ENCODE results near the gene SIL1.

Gene SIL1

DNA sequence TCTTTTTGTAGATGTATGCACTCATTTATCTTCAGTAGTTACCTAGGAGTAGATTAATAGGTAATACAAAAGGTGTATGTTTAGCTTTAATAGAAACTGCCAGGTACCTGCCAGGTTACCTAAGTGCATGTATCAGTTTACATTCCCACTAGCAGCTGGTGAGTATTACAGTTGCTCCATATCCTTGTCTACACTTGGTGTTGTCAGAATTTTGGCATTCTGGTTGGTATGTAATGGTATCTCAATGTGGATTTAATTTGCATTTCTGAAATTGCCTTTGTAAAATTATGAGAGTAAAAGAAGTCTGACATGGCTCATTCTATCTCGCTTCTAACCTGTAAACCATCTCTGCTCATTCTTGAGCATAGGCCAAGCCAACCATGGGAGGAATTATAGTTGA, 38.3 kb upstream of the SIL1 start:
- Histone ChIP-seq H3K27ac (no peak overlapping the region), H3K4me1 (ENCODE audit: control insufficient read depth in 1 of 2, insufficient read depth in 1 of 2, low read depth in 1 of 2, low read length in 1 of 2) (no peaks in the 10 kb centered on the region), H3K4me3 (ENCODE audit: low read depth in 1 of 2, low read length in 1 of 2) (no peak overlapping the region), H3K27me3 (peaks cover 7% of the 10 kb centered on the region), H3K9me3 (no peaks in the 10 kb centered on the region), H3K36me3 (no peaks in the 10 kb centered on the region)
- TF ChIP-seq, protein P1, sequence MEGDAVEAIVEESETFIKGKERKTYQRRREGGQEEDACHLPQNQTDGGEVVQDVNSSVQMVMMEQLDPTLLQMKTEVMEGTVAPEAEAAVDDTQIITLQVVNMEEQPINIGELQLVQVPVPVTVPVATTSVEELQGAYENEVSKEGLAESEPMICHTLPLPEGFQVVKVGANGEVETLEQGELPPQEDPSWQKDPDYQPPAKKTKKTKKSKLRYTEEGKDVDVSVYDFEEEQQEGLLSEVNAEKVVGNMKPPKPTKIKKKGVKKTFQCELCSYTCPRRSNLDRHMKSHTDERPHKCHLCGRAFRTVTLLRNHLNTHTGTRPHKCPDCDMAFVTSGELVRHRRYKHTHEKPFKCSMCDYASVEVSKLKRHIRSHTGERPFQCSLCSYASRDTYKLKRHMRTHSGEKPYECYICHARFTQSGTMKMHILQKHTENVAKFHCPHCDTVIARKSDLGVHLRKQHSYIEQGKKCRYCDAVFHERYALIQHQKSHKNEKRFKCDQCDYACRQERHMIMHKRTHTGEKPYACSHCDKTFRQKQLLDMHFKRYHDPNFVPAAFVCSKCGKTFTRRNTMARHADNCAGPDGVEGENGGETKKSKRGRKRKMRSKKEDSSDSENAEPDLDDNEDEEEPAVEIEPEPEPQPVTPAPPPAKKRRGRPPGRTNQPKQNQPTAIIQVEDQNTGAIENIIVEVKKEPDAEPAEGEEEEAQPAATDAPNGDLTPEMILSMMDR (IDR thresholded peaks at IDR 0.05), result no peak

DNA sequence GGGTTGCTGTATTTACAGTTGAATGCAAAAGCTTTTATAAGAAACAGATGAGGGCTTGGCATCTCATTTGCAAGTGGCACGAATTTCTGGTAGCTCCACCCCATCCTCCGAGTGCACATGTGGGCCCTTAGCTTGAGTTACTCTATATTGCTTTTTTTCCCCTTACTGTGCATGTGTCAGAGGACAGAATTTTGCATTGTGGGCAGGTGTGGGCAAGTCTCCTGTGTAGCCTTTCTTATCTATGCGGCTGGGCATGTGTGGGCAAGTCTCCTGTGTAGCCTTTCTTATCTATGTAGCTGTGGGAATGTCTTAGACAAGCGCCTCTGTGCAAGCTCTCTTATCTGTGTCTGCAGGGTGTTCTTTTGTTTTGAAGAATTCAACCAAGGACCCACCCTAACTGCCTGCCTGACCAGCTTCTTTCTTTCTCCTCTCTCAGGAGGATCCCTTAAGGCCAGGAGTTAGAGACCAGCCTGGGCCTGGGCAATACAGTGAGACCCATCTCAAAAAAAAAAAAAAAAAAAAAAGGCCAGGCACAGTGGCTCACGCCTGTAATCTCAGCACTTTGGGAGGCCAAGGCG, 34.1 kb upstream of the SIL1 start:
- Histone ChIP-seq H3K4me3 (ENCODE audit: low read depth in 1 of 2, low read length in 1 of 2) (no peak overlapping the region), H3K27me3 (no peaks in the 10 kb centered on the region), H3K9me3 (no peaks in the 10 kb centered on the region), H3K4me1 (ENCODE audit: control insufficient read depth in 1 of 2, insufficient read depth in 1 of 2, low read depth in 1 of 2, low read length in 1 of 2) (no peaks in the 10 kb centered on the region), H3K27ac (no peak overlapping the region), H3K36me3 (no peaks in the 10 kb centered on the region)
- TF ChIP-seq, protein P1 (IDR thresholded peaks at IDR 0.05), result no peak

DNA sequence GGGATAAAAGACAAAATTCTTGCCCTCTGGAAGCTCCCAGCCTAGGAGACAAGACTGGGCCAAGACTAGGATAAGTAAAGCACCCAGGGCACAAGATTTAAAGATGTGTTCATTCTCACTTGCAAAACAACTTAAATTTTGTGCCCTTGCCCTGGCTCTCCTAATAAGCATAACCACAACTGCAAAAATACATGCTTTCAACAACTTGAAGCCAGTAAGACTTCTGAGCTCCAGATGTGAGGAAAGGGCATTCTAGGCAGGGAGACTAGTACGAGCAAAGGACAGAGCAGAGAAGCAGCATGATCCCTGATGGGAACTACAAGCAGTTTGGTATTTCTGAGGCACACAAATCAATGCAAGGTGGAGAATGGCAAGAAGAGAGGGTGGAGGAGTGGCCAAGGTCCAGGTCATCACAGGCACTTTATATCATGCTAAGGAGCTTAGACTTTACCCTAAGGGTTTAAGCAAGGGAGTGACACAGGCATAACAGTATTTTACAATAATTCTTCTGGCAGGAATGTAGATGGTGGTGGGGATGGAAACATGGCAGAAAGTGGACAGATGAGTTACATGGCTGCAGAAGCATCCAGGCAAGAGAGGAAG, 30.1 kb upstream of the SIL1 start:
- Histone ChIP-seq H3K27me3 (no peaks in the 10 kb centered on the region), H3K27ac (no peak overlapping the region), H3K9me3 (no peaks in the 10 kb centered on the region), H3K4me3 (ENCODE audit: low read depth in 1 of 2, low read length in 1 of 2) (no peak overlapping the region), H3K4me1 (ENCODE audit: control insufficient read depth in 1 of 2, insufficient read depth in 1 of 2, low read depth in 1 of 2, low read length in 1 of 2) (no peaks in the 10 kb centered on the region), H3K36me3 (no peaks in the 10 kb centered on the region)
- TF ChIP-seq, protein P1 (IDR thresholded peaks at IDR 0.05), result no peak

DNA sequence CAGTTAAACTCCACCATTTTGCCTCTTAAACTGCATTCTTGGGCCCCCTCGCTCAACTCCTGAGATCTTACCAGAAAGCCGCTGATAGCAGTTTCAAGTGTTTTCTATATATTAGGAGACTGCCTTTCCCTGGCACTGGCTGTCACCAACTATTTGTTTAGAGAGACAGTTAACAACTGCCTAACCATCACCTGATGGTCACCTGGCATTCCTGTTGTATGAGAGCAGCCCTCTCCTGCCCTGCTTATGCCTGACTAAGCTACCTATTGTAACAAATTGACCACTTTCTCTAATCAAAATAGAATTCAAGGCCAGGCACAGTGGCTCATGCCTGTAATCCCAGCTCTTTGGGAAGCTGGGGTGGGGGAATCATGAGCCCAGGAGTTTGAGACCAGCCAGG, 28.0 kb upstream of the SIL1 start:
- TF ChIP-seq, protein P1 (IDR thresholded peaks at IDR 0.05), result no peak
- no peak overlapping the region for H3K4me3 ChIP-seq (ENCODE audit: low read depth in 1 of 2, low read length in 1 of 2)
- no peaks in the 10 kb centered on the region for H3K36me3 ChIP-seq
- no peaks in the 10 kb centered on the region for H3K9me3 ChIP-seq
- no peaks in the 10 kb centered on the region for H3K4me1 ChIP-seq (ENCODE audit: control insufficient read depth in 1 of 2, insufficient read depth in 1 of 2, low read depth in 1 of 2, low read length in 1 of 2)
- H3K27ac ChIP-seq, result no peak overlapping the region
- no peaks in the 10 kb centered on the region for H3K27me3 ChIP-seq

DNA sequence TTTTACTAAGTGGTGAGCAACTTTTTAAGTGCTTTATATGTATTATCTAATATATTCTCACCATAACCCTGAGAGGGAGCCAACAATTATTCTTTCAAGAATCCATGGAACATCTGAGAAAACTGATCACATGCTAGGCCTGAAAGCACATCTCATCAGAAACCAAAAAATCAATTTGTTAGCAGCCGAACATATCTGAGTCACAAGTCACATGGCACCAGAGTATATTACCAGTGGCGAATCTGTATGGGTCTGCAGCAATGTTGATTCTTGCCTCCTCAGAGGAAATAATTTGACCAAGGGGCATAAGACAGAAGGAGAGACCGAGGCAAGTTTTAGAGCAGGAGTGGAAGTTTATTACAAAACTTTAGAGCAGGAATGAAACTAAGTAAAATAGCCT, 25.3 kb upstream of the SIL1 start:
- TF ChIP-seq, protein P1 (IDR thresholded peaks at IDR 0.05), result no peak
- Histone ChIP-seq H3K9me3 (no peaks in the 10 kb centered on the region), H3K36me3 (no peaks in the 10 kb centered on the region), H3K4me3 (ENCODE audit: low read depth in 1 of 2, low read length in 1 of 2) (no peak overlapping the region), H3K4me1 (ENCODE audit: control insufficient read depth in 1 of 2, insufficient read depth in 1 of 2, low read depth in 1 of 2, low read length in 1 of 2) (no peaks in the 10 kb centered on the region), H3K27ac (no peak overlapping the region), H3K27me3 (no peaks in the 10 kb centered on the region)

Measured in neutrophil (primary cell).